Smooth muscle cell (in vitro differentiated cells): ENCODE data around the gene C5orf24. TPM values are rescaled to one million over a fixed set of nuclear protein-coding genes. Genes with fewer than 3 reads are reported as not detected.
"Not testable (repeated sequence)": the region's sequence is repeated elsewhere in the genome, so short reads cannot be mapped to it uniquely, and the experiment has no call there.

ENCODE experiments used
- DNase-seq: peaks from one replicate; lab custom pipeline; 2025; ENCODE audit not compliant: unreplicated experiment; lab: John Stamatoyannopoulos, UW
- H2AFZ ChIP-seq: fragments of 200-600 bp; sonication (generic); 2 replicates; pipeline ENCODE4 v1.6.0; 2016; ENCODE audit warnings: antibody characterized with exemption, low read depth, mild to moderate bottlenecking
- H3F3A ChIP-seq: fragments of 200-600 bp; sonication (generic); 2 replicates; pipeline ENCODE4 v1.6.0; 2017; ENCODE audit warnings: antibody characterized with exemption, low read depth
- H3K27ac ChIP-seq: fragments of 200-600 bp; sonication (generic); 2 replicates; pipeline ENCODE4 v1.5.1; 2016; ENCODE audit warnings: low read depth, mild to moderate bottlenecking
- H3K27me3 ChIP-seq: fragments of 200-600 bp; sonication (generic); 2 replicates; pipeline ENCODE4 v1.6.1; 2016; ENCODE audit warnings: low read depth, mild to moderate bottlenecking
- H3K36me3 ChIP-seq: fragments of 200-600 bp; sonication (generic); 2 replicates; pipeline ENCODE4 v1.5.1; 2016; ENCODE audit warnings: low read depth
- H3K4me1 ChIP-seq: fragments of 200-600 bp; sonication (generic); 2 replicates; pipeline ENCODE4 v1.5.1; 2016; ENCODE audit warnings: low read depth
- H3K4me2 ChIP-seq: fragments of 200-600 bp; sonication (generic); 2 replicates; pipeline ENCODE4 v1.6.0; 2016; ENCODE audit warnings: mild to moderate bottlenecking
- H3K4me3 ChIP-seq: fragments of 200-600 bp; sonication (generic); 2 replicates; pipeline ENCODE4 v1.5.1; 2016; ENCODE audit warnings: mild to moderate bottlenecking
- H3K79me2 ChIP-seq: fragments of 200-600 bp; sonication (generic); 2 replicates; pipeline ENCODE4 v1.6.0; 2016; ENCODE audit warnings: low read depth, mild to moderate bottlenecking
- H3K9ac ChIP-seq: fragments of 200-600 bp; sonication (generic); 2 replicates; pipeline ENCODE4 v1.6.0; 2016; ENCODE audit warnings: low read depth
- H3K9me3 ChIP-seq: fragments of 200-600 bp; sonication (generic); replicated peaks from 2 replicates; pipeline ENCODE4 v1.5.1; 2016; ENCODE audit warnings: low read depth
- H4K20me1 ChIP-seq: fragments of 200-600 bp; sonication (generic); 2 replicates; pipeline ENCODE4 v1.6.0; 2016; ENCODE audit warnings: low read depth
- CTCF ChIP-seq: fragments of 200-600 bp; sonication (generic); IDR thresholded peaks from 2 replicates; pipeline ENCODE4 v1.5.1; 2017; ENCODE audit warnings: borderline replicate concordance, mild to moderate bottlenecking, antibody characterized with exemption; ENCODE audit not compliant: insufficient read depth, poor library complexity, severe bottlenecking
- WGBS: methylation state at CpG from one replicate; pipeline ENCODE4 v1.1.7; 2016; ENCODE audit warnings: low lambda C conversion rate; 5-methylcytosine and 5-hydroxymethylcytosine counted together
- polyA plus RNA-seq: library from polyadenylated mRNA; unstranded; fragments of >200 nt; fragmentation: Nextera tagmentation; extraction: Ambion mirVana; gene quantifications from 2 replicates; pipeline ENCODE4 v1.2.1, GENCODE V29; 2016
- total RNA-seq: library from RNA; depleted of rRNA; stranded (reverse); fragments of >200 nt; gene quantifications from 2 replicates; pipeline ENCODE4 v1.2.3, GENCODE V29; 2014

The C5orf24 gene
- total and polyA plus RNA-seq, 2 experiments from 2014 or later, result 34.3 to 88.3 TPM

- 93% methylated on average over 3 of the region's 3 CpGs for WGBS
- Histone ChIP-seq H3K4me3 (no peak overlapping the region), H3K9me3 (no peaks in the 10 kb centered on the region), H3K27ac (peak overlapping the region; percentile 27), H3K4me2 (no peak overlapping the region), H3K79me2 (no peaks in the 10 kb centered on the region), H3K4me1 (no peaks in the 10 kb centered on the region), H3F3A (no peaks in the 10 kb centered on the region), H3K9ac (no peak overlapping the region), H3K36me3 (peaks cover 8% of the 10 kb centered on the region), H4K20me1 (no peaks in the 10 kb centered on the region), H3K27me3 (no peaks in the 10 kb centered on the region), H2AFZ (no peak overlapping the region)
- no peak for DNase-seq
- no peak for TF ChIP-seq CTCF
Observed at GRCh38 chr5:134833340-134834032, 12.3 kb upstream of the C5orf24 start.

- no peak overlapping the region for H3K9ac ChIP-seq
- H3K27me3 ChIP-seq, result no peaks in the 10 kb centered on the region
- 98% methylated on average over 2 of the region's 2 CpGs for WGBS
- no peaks in the 10 kb centered on the region for H4K20me1 ChIP-seq
- no peaks in the 10 kb centered on the region for H3K9me3 ChIP-seq
- TF ChIP-seq CTCF, result no peak
- no peak overlapping the region for H3K27ac ChIP-seq
- H3K36me3 ChIP-seq, result no peaks in the 10 kb centered on the region
- no peak for DNase-seq
- H3K4me1 ChIP-seq, result no peaks in the 10 kb centered on the region
- no peaks in the 10 kb centered on the region for H3F3A ChIP-seq
- no peak overlapping the region for H3K4me2 ChIP-seq
- H3K79me2 ChIP-seq, result no peaks in the 10 kb centered on the region
- no peak overlapping the region for H3K4me3 ChIP-seq
- H2AFZ ChIP-seq, result no peak overlapping the region
Observed at GRCh38 chr5:134835623-134836022, 10.1 kb upstream of the C5orf24 start.

- Histone ChIP-seq H3K4me2 (no peak overlapping the region), H4K20me1 (no peaks in the 10 kb centered on the region), H3K4me1 (no peaks in the 10 kb centered on the region), H3K4me3 (no peak overlapping the region), H3K27me3 (no peaks in the 10 kb centered on the region), H3K9ac (no peak overlapping the region), H3K36me3 (no peaks in the 10 kb centered on the region), H3F3A (no peaks in the 10 kb centered on the region), H3K9me3 (no peaks in the 10 kb centered on the region), H3K79me2 (no peaks in the 10 kb centered on the region), H2AFZ (no peak overlapping the region), H3K27ac (no peak overlapping the region)
- no peak for TF ChIP-seq CTCF
- 94% methylated on average over 3 of the region's 3 CpGs for WGBS
- DNase-seq, result no peak
Observed at GRCh38 chr5:134837530-134838181, 8.1 kb upstream of the C5orf24 start.

GRCh38 chr5:134838361-134838760 is 7.4 kb upstream of the C5orf24 start:
- H3K27ac ChIP-seq, H3K4me2 ChIP-seq, H3K27me3 ChIP-seq, H3K9ac ChIP-seq, H3K4me1 ChIP-seq, DNase-seq, H2AFZ ChIP-seq, H3K79me2 ChIP-seq, H3F3A ChIP-seq, H3K36me3 ChIP-seq, H3K9me3 ChIP-seq, H4K20me1 ChIP-seq, H3K4me3 ChIP-seq: not testable (repeated sequence)
- 97% methylated on average over 9 of the region's 9 CpGs for WGBS
